ENCODE data around the gene FILIP1L.
A peak's percentile ranks its signal among the peaks of the same experiment; 100 is the strongest.

FILIP1L gene

DNA sequence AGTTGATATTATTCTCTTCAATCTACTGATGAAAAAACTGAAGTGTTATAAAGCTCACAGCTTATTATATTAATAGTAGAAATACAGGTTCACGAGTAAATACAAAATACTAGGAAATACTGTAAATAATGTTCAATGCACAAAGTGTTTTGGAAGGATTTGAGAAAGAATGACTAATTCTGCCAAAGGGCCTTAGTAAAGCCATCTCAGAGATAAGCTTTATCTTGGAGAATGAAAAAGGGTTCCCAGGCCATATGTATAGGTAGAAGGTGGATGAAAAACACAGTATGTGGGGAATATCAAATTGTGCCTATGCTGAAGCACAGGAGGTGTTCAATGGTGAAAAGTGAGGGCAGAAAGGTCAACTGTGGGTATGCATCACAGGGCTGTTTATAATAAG, 173.1 kb downstream of the FILIP1L start:
- TF ChIP-seq, protein P1, sequence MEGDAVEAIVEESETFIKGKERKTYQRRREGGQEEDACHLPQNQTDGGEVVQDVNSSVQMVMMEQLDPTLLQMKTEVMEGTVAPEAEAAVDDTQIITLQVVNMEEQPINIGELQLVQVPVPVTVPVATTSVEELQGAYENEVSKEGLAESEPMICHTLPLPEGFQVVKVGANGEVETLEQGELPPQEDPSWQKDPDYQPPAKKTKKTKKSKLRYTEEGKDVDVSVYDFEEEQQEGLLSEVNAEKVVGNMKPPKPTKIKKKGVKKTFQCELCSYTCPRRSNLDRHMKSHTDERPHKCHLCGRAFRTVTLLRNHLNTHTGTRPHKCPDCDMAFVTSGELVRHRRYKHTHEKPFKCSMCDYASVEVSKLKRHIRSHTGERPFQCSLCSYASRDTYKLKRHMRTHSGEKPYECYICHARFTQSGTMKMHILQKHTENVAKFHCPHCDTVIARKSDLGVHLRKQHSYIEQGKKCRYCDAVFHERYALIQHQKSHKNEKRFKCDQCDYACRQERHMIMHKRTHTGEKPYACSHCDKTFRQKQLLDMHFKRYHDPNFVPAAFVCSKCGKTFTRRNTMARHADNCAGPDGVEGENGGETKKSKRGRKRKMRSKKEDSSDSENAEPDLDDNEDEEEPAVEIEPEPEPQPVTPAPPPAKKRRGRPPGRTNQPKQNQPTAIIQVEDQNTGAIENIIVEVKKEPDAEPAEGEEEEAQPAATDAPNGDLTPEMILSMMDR (IDR thresholded peaks at IDR 0.05; ENCODE audit: low read depth, low read length): no peak
- in situ Hi-C loops (cut with HindIII; ENCODE audit: low sequenced_read_pairs): no loop called here
- no peak for DNase-seq (ENCODE audit: low read depth, low spot score)
- H3K4me3 ChIP-seq (ENCODE audit: low read depth, low read length): no peak overlapping the region

DNA sequence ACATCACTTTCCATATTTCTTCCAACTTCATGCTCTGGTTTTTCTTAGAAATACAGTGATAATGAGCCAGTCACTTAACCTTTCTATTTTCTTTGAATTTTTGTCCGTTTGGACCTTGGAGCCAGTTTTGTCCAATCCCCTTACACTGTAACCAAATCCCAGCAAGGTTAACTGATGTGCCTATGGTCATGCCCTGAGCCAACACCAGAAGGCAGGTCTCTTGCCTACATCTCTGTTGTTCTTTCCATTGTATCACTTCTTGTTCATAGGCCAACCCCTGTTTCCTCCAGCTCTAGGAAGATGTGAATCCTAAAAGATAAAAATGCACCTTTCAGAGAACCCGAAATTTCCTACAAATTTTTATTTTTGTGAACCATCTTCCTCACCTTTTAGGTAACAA, 174.0 kb downstream of the FILIP1L start:
- TF ChIP-seq, protein P1 (IDR thresholded peaks at IDR 0.05; ENCODE audit: low read depth, low read length): no peak

DNA sequence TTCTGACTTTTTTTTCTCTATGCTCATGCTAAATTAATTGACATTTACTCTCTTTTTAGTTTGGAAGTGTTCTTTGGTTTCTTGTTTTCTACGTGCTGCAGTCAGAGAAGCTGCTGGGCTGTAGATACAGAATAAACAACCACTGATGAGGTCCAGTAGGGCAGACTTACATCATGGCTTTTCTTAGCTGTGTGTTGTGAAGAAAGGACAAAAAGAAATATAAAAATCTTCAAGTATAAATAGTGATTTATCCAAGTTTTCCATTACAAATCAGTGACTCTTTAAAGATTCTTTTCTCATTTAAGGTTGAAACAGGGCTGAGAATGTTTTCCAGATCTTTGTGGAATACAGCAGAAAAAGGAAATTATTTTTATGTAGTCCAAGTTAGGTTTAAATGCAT, 174.4 kb downstream of the FILIP1L start:
- TF ChIP-seq, protein P1 (IDR thresholded peaks at IDR 0.05; ENCODE audit: low read depth, low read length): no peak
- no peak for DNase-seq (ENCODE audit: low read depth, low spot score)
- in situ Hi-C loops (cut with HindIII; ENCODE audit: low sequenced_read_pairs): no loop called here
- no peak overlapping the region for H3K4me3 ChIP-seq (ENCODE audit: low read depth, low read length)

More for the DNA sequence above, 174.0 kb downstream of the FILIP1L start:
- no peak for DNase-seq (ENCODE audit: low read depth, low spot score)
- in situ Hi-C loops (cut with HindIII; ENCODE audit: low sequenced_read_pairs): no loop called here
- no peak overlapping the region for H3K4me3 ChIP-seq (ENCODE audit: low read depth, low read length)

DNA sequence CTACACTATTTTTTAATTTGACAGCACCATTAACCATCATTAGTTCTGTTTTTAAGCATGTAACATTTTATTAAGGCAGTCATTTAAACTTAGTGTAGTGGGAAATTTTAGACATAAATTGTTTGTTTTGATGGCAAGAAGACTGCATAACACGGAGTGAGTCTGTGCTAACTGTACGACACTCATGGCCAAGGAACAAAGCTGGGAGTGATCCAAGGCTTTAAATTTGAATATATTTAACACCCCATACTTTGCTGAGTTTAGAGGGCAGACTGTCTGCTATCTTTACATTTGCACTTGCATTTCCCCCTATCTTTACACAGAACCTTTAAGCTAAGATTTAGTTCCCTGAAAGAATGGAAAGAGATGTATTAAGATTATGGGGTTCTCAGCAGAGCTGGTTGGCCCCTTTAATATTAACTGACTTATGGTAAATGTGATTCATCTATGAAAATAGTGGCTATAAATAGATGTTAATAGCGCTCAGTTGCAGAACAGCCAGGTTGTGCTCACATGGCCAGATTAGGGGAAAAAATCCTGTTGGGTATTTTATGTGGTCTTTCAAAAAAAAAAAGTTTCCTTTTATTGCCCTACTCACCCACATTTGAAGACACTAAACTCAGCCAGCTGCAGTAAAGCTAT, 175.9 kb downstream of the FILIP1L start:
- peak; percentile 70 for DNase-seq (ENCODE audit: low read depth, low spot score)
- in situ Hi-C loops (cut with HindIII; ENCODE audit: low sequenced_read_pairs): no loop called here
- TF ChIP-seq, protein P1 (IDR thresholded peaks at IDR 0.05; ENCODE audit: low read depth, low read length): no peak
- no peak overlapping the region for H3K4me3 ChIP-seq (ENCODE audit: low read depth, low read length)

DNA sequence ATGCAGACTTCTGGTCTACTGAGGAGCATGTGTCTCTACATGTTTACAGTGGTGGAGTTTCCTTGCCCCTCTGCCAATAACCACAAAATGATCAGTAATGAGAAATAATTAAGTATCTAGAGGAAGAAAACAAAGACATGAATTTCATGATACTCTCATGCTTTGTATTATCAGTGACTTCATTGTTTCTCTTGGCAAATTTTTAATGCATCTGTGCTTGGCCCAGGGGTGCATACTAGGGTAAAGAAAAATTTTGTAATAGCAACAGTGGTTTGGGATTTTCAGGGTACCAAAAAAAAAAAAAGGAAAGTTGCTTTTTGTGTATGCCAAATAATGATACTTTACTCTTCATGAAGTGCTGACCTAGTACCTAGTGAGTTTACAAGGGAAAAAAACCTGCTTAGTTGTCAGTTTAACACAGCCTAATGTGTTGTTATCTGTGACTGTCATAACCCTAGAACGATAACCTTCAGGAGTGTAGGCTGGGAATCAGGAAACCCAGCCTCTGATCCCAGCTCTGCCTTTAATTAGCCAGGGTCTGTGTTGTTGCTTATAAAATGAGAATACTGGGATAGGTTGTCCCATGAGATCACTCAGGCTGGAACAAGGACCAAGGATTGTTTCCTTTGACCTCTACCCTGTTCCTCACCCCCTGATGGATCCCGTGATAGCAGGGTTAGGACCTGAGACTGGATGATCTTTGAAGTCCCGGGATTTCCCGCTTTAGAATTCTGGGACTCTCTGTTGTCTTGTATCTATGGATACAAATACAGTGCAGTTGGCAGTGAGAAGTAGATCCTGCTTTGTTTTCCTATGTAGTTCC, 179.1 kb downstream of the FILIP1L start:
- H3K4me3 ChIP-seq (ENCODE audit: low read depth, low read length): no peak overlapping the region
- TF ChIP-seq, protein P1 (IDR thresholded peaks at IDR 0.05; ENCODE audit: low read depth, low read length): no peak
- in situ Hi-C loops (cut with HindIII; ENCODE audit: low sequenced_read_pairs): no loop called here
- peak; percentile 57 for DNase-seq (ENCODE audit: low read depth, low spot score)

DNA sequence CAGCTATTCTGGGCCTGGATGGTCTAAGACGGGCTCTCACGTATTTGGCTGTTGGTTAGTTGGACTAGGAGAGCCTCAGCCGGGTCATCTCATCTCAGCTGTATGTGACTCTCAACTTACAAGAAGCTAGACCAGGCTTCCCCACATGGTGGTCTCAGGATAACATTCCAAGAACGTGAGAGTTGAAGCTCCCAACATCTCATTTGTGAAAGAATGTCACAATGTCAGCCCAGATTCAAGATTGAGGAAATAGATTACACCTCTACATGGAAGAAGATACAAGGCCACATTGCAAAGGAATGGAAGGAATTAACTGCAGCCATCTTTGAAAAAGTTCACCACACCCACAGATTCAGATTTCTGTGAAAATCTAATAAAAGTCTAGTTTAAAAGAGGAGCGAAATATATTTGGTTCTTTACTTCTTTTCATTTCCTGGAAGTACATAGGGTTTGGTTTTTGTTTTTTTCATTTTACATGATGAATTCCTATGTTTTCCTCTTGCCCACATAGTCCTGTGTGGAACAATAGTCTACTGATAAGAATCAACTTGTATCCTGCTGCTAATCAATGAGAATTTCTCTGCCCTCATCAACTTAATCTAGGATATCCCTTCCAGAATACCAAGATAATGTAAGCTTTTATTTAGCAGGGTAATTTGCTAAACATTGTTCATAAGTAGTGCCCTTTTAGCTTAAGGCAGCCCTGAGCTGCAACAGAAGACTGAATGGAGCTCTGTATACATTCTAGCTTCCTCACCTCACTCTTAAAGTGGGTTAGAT, 180.1 kb downstream of the FILIP1L start:
- in situ Hi-C loops (cut with HindIII; ENCODE audit: low sequenced_read_pairs): no loop called here
- no peak for DNase-seq (ENCODE audit: low read depth, low spot score)
- TF ChIP-seq, protein P1 (IDR thresholded peaks at IDR 0.05; ENCODE audit: low read depth, low read length): no peak
- no peak overlapping the region for H3K4me3 ChIP-seq (ENCODE audit: low read depth, low read length)
